Esophagus muscularis mucosa (tissue), 3 donors: ENCODE data around the gene TRAF3IP3.

ENCODE experiments used
- CTCF ChIP-seq, 3 experiments: fragments of 200-600 bp in 2 of 3; fragments of 450-650 bp in 1 of 3; sonication (generic) in 2 of 3; IDR thresholded peaks; one replicate each; pipeline ENCODE4 v1.5.1; 2017 to 2019; ENCODE audit warnings: antibody characterized with exemption in 3 of 3, mild to moderate bottlenecking in 2 of 3, moderate library complexity in 1 of 3
- POLR2A ChIP-seq: fragments of 450-650 bp; IDR thresholded peaks from one replicate; pipeline ENCODE4 v1.6.1; 2017; ENCODE audit warnings: antibody characterized with exemption, moderate library complexity, mild to moderate bottlenecking, low read depth
- POLR2AphosphoS5 ChIP-seq, 2 donors: sonication (generic); formaldehyde crosslinking; IDR thresholded peaks; one replicate each; pipeline ENCODE4 v1.6.1; 2017; ENCODE audit warnings: antibody characterized with exemption in 2 of 2

DNA sequence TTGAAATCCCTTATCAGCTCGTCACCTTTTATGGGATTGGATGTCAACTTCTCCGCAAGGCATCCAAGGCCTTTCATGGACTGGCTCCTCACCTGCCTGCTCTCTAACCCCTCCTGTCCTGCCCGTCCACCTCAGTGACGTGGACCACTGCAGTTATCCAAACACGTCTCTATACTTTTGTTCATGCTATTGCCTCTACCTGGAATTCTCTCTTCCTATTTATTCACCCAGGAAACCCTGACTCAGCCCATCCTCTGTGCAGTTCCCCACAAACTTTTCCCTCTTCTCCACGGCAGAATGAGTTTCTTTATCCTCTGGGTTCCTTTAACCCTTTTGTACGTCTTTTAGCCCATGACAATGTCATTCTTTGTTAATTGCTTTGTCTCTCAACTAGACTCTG is 66.9 kb downstream of the TRAF3IP3 start:
- TF ChIP-seq CTCF (IDR thresholded peaks at IDR 0.05) (no peak), POLR2AphosphoS5 (IDR thresholded peaks at IDR 0.05) (no peak), POLR2A (no peak)
